GM12872 (cell line): ENCODE data around the gene PLK1.

Experiments
- TF ChIP-seq, protein P1 (sequence below): IDR thresholded peaks from 3 replicates; pipeline ENCODE4 v1.5.1; 2011; ENCODE audit warnings: low read depth, mild to moderate bottlenecking, low read length, moderate library complexity; ENCODE audit not compliant: insufficient read depth

The PLK1 gene

DNA sequence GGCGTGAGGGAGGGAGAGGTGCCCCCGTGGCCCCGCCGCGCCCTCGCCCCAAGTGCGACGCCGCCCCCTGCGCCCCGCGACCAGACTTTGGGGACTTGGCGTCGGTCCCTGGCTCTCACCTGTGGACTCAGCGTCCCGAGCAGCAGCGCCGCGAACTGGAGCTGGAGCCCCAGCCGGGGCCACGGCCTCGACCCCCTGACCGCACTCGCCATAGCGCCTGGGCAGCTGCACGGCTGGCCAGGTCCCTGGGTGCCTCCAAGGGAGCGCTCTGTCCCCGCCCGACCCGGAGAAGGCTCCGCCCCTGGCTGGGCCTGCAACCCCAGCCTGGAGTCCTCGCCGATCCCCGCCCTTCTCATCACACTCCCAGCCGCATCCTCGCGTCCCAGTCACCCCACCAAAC lies 34.3 kb downstream of the PLK1 start, which contains the start of gene ERN2:
Gene ERN2 (minus strand): TSS at position 247 of the 400 bp plus-strand sequence. CDS start 35 bp downstream, at position 212.
- TF ChIP-seq, protein P1, sequence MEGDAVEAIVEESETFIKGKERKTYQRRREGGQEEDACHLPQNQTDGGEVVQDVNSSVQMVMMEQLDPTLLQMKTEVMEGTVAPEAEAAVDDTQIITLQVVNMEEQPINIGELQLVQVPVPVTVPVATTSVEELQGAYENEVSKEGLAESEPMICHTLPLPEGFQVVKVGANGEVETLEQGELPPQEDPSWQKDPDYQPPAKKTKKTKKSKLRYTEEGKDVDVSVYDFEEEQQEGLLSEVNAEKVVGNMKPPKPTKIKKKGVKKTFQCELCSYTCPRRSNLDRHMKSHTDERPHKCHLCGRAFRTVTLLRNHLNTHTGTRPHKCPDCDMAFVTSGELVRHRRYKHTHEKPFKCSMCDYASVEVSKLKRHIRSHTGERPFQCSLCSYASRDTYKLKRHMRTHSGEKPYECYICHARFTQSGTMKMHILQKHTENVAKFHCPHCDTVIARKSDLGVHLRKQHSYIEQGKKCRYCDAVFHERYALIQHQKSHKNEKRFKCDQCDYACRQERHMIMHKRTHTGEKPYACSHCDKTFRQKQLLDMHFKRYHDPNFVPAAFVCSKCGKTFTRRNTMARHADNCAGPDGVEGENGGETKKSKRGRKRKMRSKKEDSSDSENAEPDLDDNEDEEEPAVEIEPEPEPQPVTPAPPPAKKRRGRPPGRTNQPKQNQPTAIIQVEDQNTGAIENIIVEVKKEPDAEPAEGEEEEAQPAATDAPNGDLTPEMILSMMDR, result no peak

- TF ChIP-seq, protein P1, result no peak
Observed at GRCh38 chr16:23716484-23716883, 37.8 kb downstream of the PLK1 start.

- TF ChIP-seq, protein P1, result no peak
Observed at GRCh38 chr16:23724096-23724784, 45.6 kb downstream of the PLK1 start.

- TF ChIP-seq, protein P1, result no peak
Observed at GRCh38 chr16:23724785-23725131, 46.1 kb downstream of the PLK1 start.

DNA sequence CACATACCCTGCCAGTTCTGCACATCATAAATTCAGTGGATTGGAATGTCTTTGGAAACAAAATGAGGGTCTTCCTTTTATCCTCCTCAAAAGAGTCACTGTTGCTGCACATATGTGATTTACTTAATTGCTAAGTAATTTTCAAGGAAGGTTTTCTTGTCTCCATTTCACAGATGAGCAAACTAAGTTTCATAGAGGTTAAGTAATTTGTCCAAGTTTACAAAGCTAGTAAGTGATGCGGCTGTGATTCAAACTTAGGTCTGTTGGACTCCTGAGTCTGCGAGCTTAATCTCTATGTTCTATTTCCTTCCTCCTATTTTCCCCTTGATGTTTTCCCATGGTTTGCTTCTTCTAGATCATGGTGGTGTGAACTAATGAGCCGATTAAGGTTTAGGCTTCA lies 48.0 kb downstream of the PLK1 start:
- TF ChIP-seq, protein P1, result no peak

GRCh38 chr16:23728112-23728477 lies 49.4 kb downstream of the PLK1 start:
- TF ChIP-seq, protein P1, result no peak

DNA sequence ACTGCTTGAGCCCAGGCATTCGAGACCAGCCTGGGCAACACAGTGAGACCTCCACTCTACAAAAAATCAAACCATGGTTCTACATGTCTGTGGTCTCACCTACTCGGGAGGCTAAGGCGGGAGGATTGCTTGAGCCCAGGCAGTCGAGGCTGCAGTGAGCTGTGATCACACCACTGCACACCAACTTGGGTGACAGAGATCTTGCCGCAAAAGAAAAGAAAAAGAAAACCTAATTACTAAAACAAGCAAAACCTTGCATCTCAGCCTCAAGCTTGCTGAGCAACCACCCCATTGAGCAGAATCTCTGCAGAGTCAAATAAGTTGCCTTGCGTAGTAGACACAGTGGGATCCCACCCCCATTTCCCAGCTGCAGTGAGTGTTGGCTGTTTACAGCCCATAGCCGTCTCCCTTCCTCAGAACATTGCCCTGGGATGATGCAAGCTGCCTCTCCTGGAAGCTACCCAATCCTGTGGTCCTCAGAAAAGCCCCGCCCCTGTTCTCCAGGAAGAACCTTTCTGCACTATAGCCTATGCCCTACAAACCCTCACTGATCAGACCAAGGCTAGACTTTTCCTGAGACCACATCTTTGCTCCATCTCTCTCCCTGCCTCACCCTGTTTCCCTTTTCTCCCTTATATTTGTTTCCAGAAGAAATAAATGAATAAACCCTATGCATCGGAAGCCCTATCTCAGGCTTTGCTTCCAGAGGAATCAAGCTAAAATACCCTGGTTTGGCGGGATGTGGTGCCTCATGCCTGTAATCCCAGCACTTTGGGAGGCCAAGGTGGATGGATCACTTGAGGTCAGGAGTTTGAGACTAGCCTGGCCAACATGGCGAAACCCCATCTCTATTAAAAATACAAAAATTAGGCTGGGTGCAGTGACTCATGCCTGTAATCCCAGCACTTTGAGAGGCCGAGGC lies 51.1 kb downstream of the PLK1 start:
- TF ChIP-seq, protein P1, result no peak
